Cardiac fibroblast (primary cell): Measurements from ENCODE around the gene RAB11FIP4.
"Not testable (repeated sequence)": the region's sequence is repeated elsewhere in the genome, so short reads cannot be mapped to it uniquely, and the experiment has no call there.

ENCODE experiments used
- DNase-seq, 2 donors: peaks; one replicate each; pipeline versions ENCODE4 v3.0.0 to v3.0.0-alpha.2; 2010; ENCODE audit warnings: low read depth in 2 of 2
- H3K4me3 ChIP-seq, 2 donors: replicated peaks in 1 of 2; 1 replicate in 1 of 2; 2 replicates in 1 of 2; pipeline ENCODE4 v1.5.1; 2011; ENCODE audit warnings: low read depth in 2 of 2, low read length in 2 of 2, mild to moderate bottlenecking in 2 of 2, moderate library complexity in 1 of 2
- TF ChIP-seq, protein P1 (sequence below): IDR thresholded peaks from one replicate; pipeline ENCODE4 v1.5.1; 2011; ENCODE audit warnings: low read depth, mild to moderate bottlenecking, low read length, inconsistent platforms

Gene RAB11FIP4

DNA sequence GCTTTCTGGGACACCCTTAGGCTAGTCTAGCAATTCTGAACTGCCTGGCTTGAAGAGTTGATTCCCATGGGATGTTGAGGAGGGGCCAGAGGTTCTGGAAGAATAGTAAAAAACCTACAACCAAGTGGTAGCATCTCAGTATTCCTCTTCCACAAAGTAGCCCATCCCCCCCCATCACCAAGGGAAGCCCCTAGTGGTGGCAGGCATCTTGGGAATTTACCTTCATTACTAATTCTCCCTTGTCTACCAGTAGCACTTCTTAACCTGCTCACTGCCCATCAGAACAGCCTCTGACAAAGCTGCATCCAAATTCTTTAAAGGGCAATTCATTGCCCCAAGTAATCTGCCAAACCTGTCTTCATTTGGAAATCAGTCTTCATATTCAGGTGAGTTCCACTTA is 12.8 kb upstream of the RAB11FIP4 start:
- no peak overlapping the region for H3K4me3 ChIP-seq
- no peak for DNase-seq
- TF ChIP-seq, protein P1, sequence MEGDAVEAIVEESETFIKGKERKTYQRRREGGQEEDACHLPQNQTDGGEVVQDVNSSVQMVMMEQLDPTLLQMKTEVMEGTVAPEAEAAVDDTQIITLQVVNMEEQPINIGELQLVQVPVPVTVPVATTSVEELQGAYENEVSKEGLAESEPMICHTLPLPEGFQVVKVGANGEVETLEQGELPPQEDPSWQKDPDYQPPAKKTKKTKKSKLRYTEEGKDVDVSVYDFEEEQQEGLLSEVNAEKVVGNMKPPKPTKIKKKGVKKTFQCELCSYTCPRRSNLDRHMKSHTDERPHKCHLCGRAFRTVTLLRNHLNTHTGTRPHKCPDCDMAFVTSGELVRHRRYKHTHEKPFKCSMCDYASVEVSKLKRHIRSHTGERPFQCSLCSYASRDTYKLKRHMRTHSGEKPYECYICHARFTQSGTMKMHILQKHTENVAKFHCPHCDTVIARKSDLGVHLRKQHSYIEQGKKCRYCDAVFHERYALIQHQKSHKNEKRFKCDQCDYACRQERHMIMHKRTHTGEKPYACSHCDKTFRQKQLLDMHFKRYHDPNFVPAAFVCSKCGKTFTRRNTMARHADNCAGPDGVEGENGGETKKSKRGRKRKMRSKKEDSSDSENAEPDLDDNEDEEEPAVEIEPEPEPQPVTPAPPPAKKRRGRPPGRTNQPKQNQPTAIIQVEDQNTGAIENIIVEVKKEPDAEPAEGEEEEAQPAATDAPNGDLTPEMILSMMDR, result no peak

DNA sequence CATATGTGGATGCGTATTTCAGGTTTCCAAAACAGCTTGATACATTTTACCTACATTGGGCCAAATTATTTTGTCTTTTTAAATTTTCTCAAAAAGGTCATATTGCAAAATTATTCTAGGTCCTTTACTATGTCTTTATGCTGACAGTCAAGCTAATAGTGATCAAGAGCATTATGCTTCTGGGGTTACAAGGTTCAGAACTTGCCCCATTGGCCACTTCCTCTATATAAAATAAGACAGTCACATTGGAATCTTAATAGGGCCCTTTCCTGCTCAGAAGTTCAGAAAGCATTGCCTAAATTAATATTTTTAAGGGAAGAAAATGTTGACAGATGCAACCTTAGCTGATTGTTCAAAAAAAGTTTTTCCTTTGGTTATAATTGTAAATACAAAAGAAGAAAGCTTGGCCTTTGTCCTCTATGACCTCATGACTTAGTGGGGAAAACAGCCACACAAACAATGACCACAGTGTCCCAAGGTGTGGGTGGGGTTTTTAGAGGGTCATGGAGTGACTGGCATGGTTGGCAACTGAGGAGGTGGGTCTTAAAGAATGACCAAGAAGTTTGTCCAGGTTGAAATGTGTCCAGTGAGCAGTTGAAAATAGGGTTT is 11.8 kb upstream of the RAB11FIP4 start:
- TF ChIP-seq, protein P1, result no peak
- DNase-seq, result no peak
- no peak overlapping the region for H3K4me3 ChIP-seq

DNA sequence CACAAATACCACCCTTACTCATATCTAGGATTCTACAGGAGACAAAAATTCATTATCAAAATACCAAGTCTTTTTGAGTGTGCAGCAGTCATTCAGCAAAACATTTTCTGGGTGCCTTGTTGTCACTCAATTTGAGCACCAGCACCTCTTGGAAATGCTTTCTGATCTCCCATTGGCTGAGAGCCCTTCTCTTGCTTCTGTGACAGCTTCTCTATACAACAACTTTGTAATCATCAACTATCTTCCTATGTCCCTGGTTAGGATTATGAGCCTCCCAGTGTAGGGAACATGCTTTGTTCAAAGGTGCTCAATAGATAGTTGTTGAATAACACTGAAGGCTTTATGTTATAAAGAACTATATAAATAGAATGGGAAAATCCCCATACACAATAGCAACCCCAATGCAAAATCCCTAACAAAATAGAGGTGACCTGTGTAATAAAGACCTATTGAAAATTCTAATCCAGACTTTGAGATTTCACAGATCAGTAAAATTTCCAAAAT is 10.3 kb upstream of the RAB11FIP4 start:
- TF ChIP-seq, protein P1, result no peak
- DNase-seq, result no peak
- H3K4me3 ChIP-seq, result no peak overlapping the region

DNA sequence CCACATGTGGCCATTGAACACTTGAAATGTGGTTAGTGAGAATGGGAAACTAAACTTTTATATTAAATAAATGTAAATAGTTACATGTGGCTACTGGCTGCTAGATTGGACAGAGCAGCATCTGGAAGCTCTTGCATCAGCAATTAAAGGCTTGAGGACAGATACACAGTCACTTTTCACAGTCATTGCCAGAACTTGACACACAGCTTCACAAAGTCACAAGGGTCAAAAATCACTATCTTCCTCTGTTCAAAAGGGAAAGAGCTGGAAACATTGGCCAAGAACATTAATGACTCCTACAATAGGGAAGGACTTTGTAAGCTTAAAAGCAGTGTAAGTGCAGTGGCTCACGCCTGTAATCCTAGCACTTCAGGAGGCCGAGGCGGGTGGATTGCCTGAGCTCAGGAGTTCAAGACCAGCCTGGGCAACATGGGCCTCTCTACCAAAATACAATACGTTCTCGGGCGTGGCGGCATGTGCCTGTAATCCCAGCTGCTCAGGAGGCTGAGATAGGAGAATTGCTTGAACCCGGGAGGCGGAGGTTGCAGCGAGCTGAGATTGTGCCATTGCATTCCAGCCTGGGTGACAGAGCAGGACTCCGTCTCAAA is 8.7 kb upstream of the RAB11FIP4 start:
- not testable (repeated sequence) for DNase-seq

DNA sequence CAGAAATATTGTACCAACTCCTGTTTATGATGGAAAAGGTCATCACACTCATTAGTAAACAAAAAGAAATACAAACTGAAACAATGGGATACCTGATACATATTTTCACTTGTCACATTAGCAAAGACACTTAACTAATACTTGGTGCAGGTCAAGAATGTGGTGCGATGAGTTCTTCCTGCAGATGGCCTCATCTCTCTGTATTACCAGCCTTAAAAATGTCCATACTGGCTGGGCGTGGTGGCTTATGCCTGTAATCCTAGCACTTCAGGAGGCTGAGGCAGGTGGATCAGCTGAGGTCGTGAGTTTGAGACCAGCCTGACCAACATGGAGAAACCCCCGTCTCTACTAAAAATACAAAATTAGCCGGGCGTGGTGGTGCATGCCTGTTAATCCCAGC is 8.0 kb upstream of the RAB11FIP4 start:
- not testable (repeated sequence) for H3K4me3 ChIP-seq, DNase-seq

More for the DNA sequence above, 8.7 kb upstream of the RAB11FIP4 start:
- H3K4me3 ChIP-seq, result not testable (repeated sequence)

DNA sequence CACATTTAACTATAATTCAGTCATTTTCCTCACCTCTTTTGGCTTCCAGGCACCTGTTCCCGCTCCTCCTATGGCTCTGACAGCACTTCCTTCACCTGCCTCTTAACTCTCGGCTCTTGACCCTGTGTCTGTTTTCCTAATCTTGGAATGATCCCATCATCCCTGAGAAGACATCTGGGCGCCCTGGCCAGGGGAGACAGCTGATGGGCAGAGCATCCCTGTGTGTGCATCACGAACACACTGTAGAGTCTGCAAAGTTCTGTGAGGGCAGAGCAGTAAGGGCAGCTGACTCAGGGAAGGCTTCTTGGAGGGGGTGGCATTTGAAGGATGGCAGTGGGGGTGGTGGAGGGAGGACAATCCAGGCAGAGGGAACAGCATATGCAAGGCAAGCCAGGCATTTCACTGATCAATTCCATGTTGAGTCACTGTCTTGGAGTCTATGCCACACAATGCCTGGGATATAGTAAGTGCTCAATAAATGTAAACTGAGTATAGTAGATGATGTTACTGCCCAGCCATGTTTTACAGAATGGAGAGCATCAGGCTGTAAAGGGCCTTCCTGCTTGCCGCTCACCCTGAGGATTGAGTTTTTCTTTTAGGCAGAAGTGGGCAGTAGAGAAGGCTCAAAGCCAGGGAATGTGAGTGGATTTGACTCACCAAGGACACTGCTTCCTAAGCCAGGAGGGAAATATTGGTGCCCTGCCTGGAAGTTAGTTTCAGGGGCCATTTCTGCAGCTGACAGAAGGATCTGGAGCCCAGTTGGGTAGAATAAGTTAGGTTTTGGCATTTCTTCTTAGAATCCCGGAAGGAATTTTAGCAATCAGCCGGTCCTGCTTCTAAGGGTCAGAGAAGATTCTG is 5.8 kb upstream of the RAB11FIP4 start:
- no peak overlapping the region for H3K4me3 ChIP-seq
- no peak for DNase-seq
- TF ChIP-seq, protein P1, result no peak

DNA sequence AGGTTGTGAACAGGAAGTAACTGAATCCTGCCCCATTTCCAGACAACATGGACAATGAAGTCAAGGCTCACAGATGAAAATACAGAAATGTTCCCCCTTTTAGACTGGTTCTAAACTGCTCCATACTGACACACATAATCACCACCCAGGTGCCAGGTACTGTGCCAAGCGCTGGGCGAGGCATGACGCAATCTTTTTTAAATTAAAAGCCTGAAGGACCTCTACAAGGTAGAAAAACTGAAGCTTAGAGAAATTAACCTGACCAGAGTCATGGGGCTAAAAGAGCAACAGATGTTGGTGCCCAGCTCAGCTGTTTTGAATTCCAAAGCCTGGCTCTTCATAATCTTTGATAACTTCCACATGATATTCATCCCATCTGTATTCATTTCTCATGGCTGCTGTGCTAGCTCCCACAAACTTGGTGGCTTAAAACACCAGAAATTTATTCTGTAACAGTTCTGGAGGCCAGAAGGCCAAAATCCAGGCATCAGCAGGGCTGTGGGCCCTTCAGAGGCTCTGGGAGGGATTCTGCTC is 4.9 kb upstream of the RAB11FIP4 start:
- TF ChIP-seq, protein P1, result no peak
- no peak overlapping the region for H3K4me3 ChIP-seq
- no peak for DNase-seq
